Activated T-cell treated with anti-CD3 and anti-CD28 coated beads for 1 hour (primary cell): Measurements from ENCODE around the gene DCUN1D2.

Source experiments
- DNase-seq: peaks from one replicate; pipeline ENCODE4 v3.0.0-alpha.2; 2020; ENCODE audit warnings: low read depth

The DCUN1D2 gene

GRCh38 chr13:113407103-113407530 lies 83.4 kb downstream of the DCUN1D2 start:
- no peak for DNase-seq

- DNase-seq = no peak
Measured at GRCh38 chr13:113406321-113407102, 84.0 kb downstream of the DCUN1D2 start.
